22Rv1 (cell line): ENCODE results near the gene RAET1G.

Experiments
- ZFX ChIP-seq: fragments of 450-650 bp; IDR thresholded peaks from 2 replicates; pipeline ENCODE4 v1.6.1; 2017; ENCODE audit warnings: antibody characterized with exemption, borderline replicate concordance
- TF ChIP-seq, protein P1 (sequence below): fragments of 450-650 bp; IDR thresholded peaks from 2 replicates; pipeline ENCODE4 v1.5.1; 2017; ENCODE audit warnings: mild to moderate bottlenecking

DNA sequence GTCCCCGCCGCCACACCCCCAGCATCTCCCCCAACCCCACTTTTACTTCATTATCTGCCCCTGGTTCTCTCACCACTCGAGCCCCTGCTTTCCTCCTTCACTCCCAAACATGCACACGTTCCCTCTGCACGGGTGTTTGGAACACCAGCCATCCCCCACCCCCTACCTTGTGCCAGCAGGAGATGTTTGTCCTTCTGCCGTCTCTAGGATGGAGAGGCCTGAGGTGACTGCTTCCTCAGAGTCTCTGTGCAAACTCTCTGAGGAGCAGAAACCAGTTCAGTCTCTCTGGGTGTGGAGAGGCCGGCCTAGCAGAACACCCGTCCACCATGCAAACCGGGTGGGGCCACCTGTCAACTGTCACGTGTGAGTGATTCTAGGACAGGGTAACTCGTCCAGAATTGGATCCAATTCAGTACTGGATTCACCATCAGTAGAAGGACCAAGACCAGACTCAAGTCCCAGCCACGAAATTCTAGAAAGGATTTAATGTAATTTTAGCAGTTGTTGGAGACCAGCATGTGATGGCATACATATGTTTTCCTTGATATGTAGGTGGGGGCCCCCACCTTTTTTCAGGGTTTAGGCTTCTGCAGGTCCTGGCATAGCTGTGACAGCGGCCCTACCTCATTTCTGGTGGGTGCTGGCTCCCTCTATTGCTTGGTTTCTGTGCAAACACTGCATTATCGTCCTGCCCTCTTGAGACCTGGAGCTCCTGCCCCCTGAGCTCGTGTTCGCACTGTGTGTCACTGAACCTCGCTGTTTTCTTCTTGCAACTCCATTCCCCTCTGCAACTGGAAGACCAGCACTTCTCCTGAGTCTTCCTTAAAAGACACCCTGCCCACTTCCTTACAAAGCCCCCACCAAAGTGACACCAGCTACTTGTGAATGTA, 24.8 kb downstream of the RAET1G start, which contains the start of gene RAET1E:
- TF ChIP-seq, protein P1, sequence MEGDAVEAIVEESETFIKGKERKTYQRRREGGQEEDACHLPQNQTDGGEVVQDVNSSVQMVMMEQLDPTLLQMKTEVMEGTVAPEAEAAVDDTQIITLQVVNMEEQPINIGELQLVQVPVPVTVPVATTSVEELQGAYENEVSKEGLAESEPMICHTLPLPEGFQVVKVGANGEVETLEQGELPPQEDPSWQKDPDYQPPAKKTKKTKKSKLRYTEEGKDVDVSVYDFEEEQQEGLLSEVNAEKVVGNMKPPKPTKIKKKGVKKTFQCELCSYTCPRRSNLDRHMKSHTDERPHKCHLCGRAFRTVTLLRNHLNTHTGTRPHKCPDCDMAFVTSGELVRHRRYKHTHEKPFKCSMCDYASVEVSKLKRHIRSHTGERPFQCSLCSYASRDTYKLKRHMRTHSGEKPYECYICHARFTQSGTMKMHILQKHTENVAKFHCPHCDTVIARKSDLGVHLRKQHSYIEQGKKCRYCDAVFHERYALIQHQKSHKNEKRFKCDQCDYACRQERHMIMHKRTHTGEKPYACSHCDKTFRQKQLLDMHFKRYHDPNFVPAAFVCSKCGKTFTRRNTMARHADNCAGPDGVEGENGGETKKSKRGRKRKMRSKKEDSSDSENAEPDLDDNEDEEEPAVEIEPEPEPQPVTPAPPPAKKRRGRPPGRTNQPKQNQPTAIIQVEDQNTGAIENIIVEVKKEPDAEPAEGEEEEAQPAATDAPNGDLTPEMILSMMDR = no peak
- no peak for TF ChIP-seq ZFX
